ENCODE measurements around the gene SLC40A1. TPM values are rescaled to one million over a fixed set of nuclear protein-coding genes. Genes with fewer than 3 reads are reported as not detected.

Gene SLC40A1
- total and polyA plus RNA-seq, 2 of the 8 experiments (the other 6 are each of a cell fraction or from before 2014, with no cell fraction given): 0.03 TPM; not detected in 1

GRCh38 chr2:189511960-189512319, 68.6 kb downstream of the SLC40A1 start:
- H3K23ac ChIP-seq (ENCODE audit: insufficient read length): no peak overlapping the region
- no peak overlapping the region for H3K56ac ChIP-seq (replicated peaks; ENCODE audit: insufficient read length, low read depth, low read length)
- no peak for DNase-seq (ENCODE audit: low read depth in 1 of 2, low spot score in 2 of 2)
- CTCF ChIA-PET (ENCODE audit: partially characterized antibody): no interaction called here
- H4K5ac ChIP-seq (ENCODE audit: insufficient read length, low read depth, low read length): no peak overlapping the region
- no peak overlapping the region for H2AK5ac ChIP-seq (ENCODE audit: low read depth, low read length)
- no peaks in the 10 kb centered on the region for H3K79me1 ChIP-seq (ENCODE audit: low read depth, low read length)
- H3K79me2 ChIP-seq (ENCODE audit: control insufficient read depth in 1 of 2, insufficient read depth in 2 of 2, low read length in 2 of 2): no peaks in the 10 kb centered on the region
- no peak overlapping the region for H4K91ac ChIP-seq (replicated peaks; ENCODE audit: insufficient read length, low read length)
- H3K23me2 ChIP-seq (ENCODE audit: low read depth, low read length): no peaks in the 10 kb centered on the region
- H2BK20ac ChIP-seq (ENCODE audit: low read length): no peak overlapping the region
- POLR2A ChIA-PET (ENCODE audit: partially characterized antibody): no interaction called here
- H3K9me3 ChIP-seq (ENCODE audit: insufficient read depth in 2 of 2, low read depth in 1 of 2, low read length in 1 of 2): no peaks in the 10 kb centered on the region; a peak in 1 of 4 replicates
- no peak overlapping the region for H2BK120ac ChIP-seq (replicated peaks; ENCODE audit: low read depth, low read length)
- H2AFZ ChIP-seq (ENCODE audit: low read length): no peak overlapping the region
- no peak overlapping the region for H3K4me3 ChIP-seq (ENCODE audit: extremely low read depth in 1 of 4, insufficient read depth in 2 of 4, low read depth in 3 of 4, low read length in 4 of 4)
- H3K36me3 ChIP-seq (ENCODE audit: control insufficient read depth in 2 of 4, insufficient read depth in 4 of 4, low read length in 3 of 4): no peaks in the 10 kb centered on the region
- H2BK15ac ChIP-seq (ENCODE audit: low read length): no peak overlapping the region
- H4K8ac ChIP-seq (ENCODE audit: extremely low read depth, insufficient read depth, low read length): no peak overlapping the region
- no peak overlapping the region for H3K14ac ChIP-seq (ENCODE audit: insufficient read length)
- H3K27ac ChIP-seq (ENCODE audit: low read depth, low read length): no peak overlapping the region
- H3K4me1 ChIP-seq (replicated peaks in 1 of 4; ENCODE audit: control insufficient read depth in 3 of 4, insufficient read depth in 4 of 4, low read length in 3 of 4): no peaks in the 10 kb centered on the region
- H4K20me1 ChIP-seq (replicated peaks in 1 of 2; ENCODE audit: control insufficient read depth in 1 of 2, insufficient read depth in 2 of 2, low read length in 2 of 2): no peaks in the 10 kb centered on the region
- no peak overlapping the region for H3K9ac ChIP-seq (replicated peaks in 1 of 4; ENCODE audit: extremely low read depth in 1 of 4, low read depth in 3 of 4, low read length in 3 of 4)
- no peaks in the 10 kb centered on the region for H3K27me3 ChIP-seq (replicated peaks in 1 of 4; ENCODE audit: control insufficient read depth in 3 of 4, extremely low read depth in 1 of 4, insufficient read depth in 3 of 4, low read length in 3 of 4)
- no peak overlapping the region for H2BK5ac ChIP-seq (ENCODE audit: low read depth, low read length)
- H3K18ac ChIP-seq (ENCODE audit: extremely low read depth, low read length): no peak overlapping the region
- no peak overlapping the region for H3K4ac ChIP-seq (replicated peaks; ENCODE audit: insufficient read length, low read depth, low read length)
- no peak for FAIRE-seq
- no peak overlapping the region for H3K4me2 ChIP-seq (ENCODE audit: insufficient read depth in 1 of 2, low read depth in 2 of 2, low read length in 2 of 2)
- H2BK12ac ChIP-seq (ENCODE audit: low read depth, low read length): no peak overlapping the region
- TF ChIP-seq, protein P1, sequence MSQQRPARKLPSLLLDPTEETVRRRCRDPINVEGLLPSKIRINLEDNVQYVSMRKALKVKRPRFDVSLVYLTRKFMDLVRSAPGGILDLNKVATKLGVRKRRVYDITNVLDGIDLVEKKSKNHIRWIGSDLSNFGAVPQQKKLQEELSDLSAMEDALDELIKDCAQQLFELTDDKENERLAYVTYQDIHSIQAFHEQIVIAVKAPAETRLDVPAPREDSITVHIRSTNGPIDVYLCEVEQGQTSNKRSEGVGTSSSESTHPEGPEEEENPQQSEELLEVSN (IDR thresholded peaks at IDR 0.05): no peak
- no peak for TF ChIP-seq CBX8 (IDR thresholded peaks at IDR 0.05; ENCODE audit: borderline replicate concordance, low read depth, low read length)
- TF ChIP-seq EP300 (IDR thresholded peaks at IDR 0.05; ENCODE audit: borderline replicate concordance in 1 of 2, low read depth in 2 of 2, low read length in 2 of 2): no peak
- no peak for TF ChIP-seq ASH2L (IDR thresholded peaks at IDR 0.05; ENCODE audit: low read length)
- TF ChIP-seq SP1 (IDR thresholded peaks at IDR 0.05; ENCODE audit: low read depth, low read length): no peak
- no peak for TF ChIP-seq USF2 (IDR thresholded peaks at IDR 0.05; ENCODE audit: low read length)
- TF ChIP-seq SUZ12 (IDR thresholded peaks at IDR 0.05; ENCODE audit: low read length): no peak
- TF ChIP-seq TEAD4 (IDR thresholded peaks at IDR 0.05; ENCODE audit: low read depth, low read length): no peak
- no peak for TF ChIP-seq PHF8 (conservative IDR thresholded peaks at IDR 0.05; ENCODE audit: low read depth, low read length)
- no peak for TF ChIP-seq KDM4A (IDR thresholded peaks at IDR 0.05; ENCODE audit: low read depth, low read length, severe bottlenecking)
- TF ChIP-seq BCL11A (IDR thresholded peaks at IDR 0.05; ENCODE audit: low read depth in 2 of 2, low read length in 2 of 2): no peak
- TF ChIP-seq SRF (IDR thresholded peaks at IDR 0.05; ENCODE audit: low read depth, low read length): no peak
- no peak for TF ChIP-seq SIX5 (IDR thresholded peaks at IDR 0.05; ENCODE audit: low read depth, low read length)

All from H1 (cell line).